GM08714 (cell line): ENCODE data around the gene RAB37.

Source experiments
- H3K4me3 ChIP-seq: fragments of 200-500 bp; sonication (Bioruptor generic); 2 replicates; pipeline ENCODE4 v1.5.1; 2014; ENCODE audit warnings: mild to moderate bottlenecking, low read length, inconsistent platforms
- ZNF274 ChIP-seq: IDR thresholded peaks from 2 replicates; pipeline ENCODE4 v1.6.1; 2012; ENCODE audit warnings: mild to moderate bottlenecking, low read depth, low read length

The RAB37 gene

DNA sequence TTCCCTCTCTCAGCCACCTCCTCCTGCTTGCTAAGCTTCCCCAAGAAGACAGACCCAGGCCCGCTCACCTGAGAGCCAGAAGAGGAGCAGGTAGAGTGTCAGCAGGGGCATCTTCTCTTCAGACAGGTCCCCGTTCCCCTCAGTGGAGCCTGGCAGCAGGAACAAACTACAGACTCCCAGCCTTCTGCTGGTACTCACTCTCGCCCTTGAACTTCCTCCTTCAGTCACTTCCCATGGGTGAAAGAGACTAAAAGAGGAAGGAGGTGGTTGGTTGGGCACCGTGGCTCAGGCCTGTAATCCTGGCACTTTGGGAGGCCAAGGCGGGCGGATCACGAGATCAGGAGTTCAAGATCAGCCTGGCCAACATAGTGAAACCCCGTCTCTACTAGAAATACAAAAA is 24.3 kb upstream of the RAB37 start, which contains the start of gene CD300LF:
TSS of gene CD300LF (minus strand) at position 168 of the 400 bp plus-strand sequence. CDS start at position 111, 57 bp downstream.
- no peak within 1 kb of the TSS for H3K4me3 ChIP-seq
- TF ChIP-seq ZNF274, result no peak

GRCh38 chr17:74713171-74713755 is 23.8 kb upstream of the RAB37 start:
- H3K4me3 ChIP-seq, result no peak overlapping the region
- no peak for TF ChIP-seq ZNF274

GRCh38 chr17:74715144-74715543 is 21.9 kb upstream of the RAB37 start:
- no peak for TF ChIP-seq ZNF274
- H3K4me3 ChIP-seq, result no peak overlapping the region

DNA sequence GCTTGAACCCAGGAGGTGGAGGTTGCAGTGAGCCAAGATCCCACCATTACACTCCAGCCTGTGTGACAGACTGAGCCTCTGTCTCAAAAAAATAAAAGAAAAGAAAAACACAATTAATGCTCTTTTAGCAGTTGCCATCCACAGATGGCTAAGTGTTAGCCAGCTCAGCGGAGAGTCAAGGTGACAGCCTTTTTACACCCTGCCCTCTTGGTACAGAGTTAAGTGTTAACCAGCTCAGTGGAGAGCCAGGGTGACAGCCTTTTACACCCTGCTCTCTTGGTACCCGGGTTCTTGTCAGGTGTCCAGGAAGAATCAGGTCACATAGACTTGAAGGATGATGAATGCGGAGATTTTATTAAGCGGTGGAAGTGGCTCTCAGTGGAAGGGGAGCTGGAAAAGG is 16.6 kb upstream of the RAB37 start:
- TF ChIP-seq ZNF274, result no peak

DNA sequence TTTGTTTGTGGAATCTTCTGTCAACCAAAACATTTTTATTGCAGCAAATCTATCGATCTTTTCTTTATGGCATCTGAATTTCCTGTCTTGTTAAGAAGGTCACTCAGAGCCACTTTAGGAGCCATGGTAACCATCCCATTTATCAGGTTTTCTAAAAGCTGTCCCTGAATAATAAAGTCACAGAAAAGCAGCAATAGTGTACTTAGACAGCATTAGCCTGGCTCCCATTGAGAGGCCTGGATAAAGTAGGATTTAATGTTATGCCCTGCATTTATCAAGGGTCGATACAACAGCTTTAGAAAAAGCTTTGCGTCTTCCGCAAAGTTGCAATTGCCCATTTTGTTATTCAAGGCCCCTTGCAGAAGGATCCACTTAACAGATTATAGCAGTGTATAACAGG is 14.3 kb upstream of the RAB37 start:
- H3K4me3 ChIP-seq, result no peak overlapping the region
- no peak for TF ChIP-seq ZNF274

More for the DNA sequence above, 16.6 kb upstream of the RAB37 start:
- no peak overlapping the region for H3K4me3 ChIP-seq

DNA sequence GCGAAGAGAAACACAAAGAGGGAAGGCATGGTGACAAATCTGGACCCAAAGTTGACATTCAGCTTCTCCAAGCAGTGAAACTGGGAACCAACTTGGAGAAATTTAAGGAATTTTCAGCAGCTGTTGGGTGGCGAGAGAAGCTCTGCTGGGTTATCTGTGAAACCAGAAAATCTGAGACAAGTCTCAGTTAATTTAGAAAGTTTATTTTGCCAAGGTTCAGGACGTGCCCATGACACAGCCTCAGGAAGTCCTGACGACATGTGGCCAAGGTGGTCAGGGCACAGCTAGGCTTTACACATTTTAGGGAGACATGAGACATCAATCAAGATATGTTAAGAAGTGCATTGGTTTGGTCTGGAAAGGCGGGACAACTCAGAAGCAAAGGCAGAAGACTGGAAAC is 13.2 kb upstream of the RAB37 start:
- no peak overlapping the region for H3K4me3 ChIP-seq
- TF ChIP-seq ZNF274, result no peak

GRCh38 chr17:74725111-74725510 is 11.9 kb upstream of the RAB37 start:
- no peak for TF ChIP-seq ZNF274
- H3K4me3 ChIP-seq, result no peak overlapping the region

DNA sequence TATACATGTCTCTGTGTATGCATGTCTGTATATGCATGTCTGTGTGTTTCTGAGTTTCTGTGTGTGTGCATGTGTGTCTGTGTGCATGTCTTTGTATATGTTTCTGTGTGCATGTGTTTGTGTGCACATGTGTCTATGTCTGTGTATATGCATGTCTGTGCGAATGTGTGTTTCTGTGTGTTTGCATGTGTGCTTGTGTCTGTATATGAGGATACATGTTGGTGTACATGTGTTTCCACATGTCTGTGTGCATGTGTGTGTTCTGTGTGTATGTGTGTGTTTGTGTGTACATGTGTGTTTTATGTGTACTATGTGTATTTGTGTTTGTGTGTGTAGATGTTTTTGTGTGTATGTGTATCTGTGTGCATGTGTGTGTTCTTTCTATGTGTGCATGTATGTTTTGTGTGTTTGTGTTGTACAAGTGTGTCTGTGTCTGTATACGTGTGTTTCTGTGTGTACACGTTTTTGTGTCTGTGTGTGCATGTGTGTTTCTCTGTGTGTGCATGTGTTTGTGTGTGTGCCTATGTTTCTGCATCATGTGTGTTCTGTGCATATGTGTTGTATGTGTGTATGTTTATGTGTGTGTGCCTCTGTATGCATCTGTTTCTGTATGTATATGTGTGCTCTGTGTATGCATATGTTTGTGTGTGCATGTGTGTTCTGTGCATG is 8.9 kb upstream of the RAB37 start:
- no peak for TF ChIP-seq ZNF274
- H3K4me3 ChIP-seq, result no peak overlapping the region

- H3K4me3 ChIP-seq, result no peak overlapping the region
- TF ChIP-seq ZNF274, result no peak
Measured at GRCh38 chr17:74728702-74729075, 8.4 kb upstream of the RAB37 start.

DNA sequence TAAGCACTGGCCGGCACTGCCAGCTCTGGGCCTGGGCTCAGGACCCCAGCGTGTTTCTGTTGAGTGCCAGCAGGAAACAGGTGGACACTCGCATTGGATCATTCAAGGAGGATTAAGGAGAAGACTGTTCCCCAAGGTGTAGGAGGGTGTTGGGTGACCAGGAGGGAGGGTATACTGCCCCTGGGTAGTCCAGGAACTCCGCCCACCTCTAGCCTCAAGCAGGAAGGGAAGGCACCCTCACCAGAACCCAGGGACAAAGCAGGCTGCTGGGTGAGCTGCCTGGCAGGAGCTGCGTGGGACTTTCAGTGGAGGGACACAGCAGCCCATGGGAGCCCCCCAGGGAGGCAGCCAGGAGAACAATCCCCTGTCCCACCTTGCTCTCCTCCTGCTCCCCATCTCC is 7.7 kb upstream of the RAB37 start:
- no peak for TF ChIP-seq ZNF274
- H3K4me3 ChIP-seq, result no peak overlapping the region

- no peak overlapping the region for H3K4me3 ChIP-seq
- no peak for TF ChIP-seq ZNF274
Measured at GRCh38 chr17:74729866-74730265, 7.2 kb upstream of the RAB37 start.

DNA sequence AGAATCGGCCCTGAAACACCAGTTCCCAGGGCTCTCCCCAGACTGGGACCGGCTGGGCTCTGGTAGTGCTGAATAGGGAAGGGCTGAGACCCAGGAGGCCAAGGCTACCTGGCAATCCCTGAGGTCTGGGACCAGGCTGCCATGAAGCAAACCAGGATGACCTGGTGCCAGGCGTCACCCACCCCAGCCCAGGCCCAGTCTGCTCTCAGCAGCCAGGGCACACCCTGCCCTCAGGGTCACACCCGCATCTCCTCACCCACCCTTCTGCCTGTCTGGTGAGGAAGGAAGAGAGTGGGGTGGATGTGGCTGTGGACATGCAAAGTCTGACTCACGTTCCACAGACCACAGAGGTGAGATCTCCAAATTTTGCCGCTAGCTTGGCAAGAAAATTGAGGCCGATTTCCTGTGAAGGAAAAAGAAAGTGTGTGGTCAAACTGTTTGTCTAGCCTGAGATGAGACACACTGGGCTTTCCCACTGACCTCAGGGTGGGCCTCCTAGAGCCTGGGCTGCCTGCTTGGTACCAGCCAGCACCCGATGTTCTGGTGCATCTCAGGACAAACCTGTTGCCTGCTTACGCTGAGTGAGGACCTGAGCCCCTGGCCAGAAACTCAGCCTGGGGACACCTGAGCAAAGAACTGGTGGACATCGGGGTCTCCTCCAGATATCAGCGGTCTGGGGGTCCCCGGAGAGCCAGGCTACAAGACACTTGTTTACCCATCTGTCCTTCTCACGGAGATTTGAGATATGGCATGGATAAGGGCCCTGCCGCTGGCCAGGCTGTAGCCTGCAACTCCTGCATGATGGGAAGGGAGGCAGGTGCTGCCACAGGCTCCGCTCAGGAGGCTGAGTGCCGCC is 6.3 kb upstream of the RAB37 start:
- no peak for TF ChIP-seq ZNF274

GRCh38 chr17:74731347-74731605 is 5.8 kb upstream of the RAB37 start:
- no peak for TF ChIP-seq ZNF274
- H3K4me3 ChIP-seq, result no peak overlapping the region

More for the DNA sequence above, 6.3 kb upstream of the RAB37 start:
- H3K4me3 ChIP-seq, result no peak overlapping the region

- H3K4me3 ChIP-seq, result no peak overlapping the region
- no peak for TF ChIP-seq ZNF274
Measured at GRCh38 chr17:74732042-74732867, 4.8 kb upstream of the RAB37 start.
